IMR-90 (cell line): ENCODE results near the gene EP300.

Experiments
- CTCF ChIP-seq: conservative IDR thresholded peaks from 2 replicates; pipeline ENCODE4 v1.5.1; 2012; ENCODE audit warnings: mild to moderate bottlenecking, low read depth, low read length, improper control_type of control experiment
- FOS ChIP-seq: fragments of 150-350 bp; IDR thresholded peaks from 2 replicates; pipeline ENCODE4 v1.6.1; 2016; ENCODE audit warnings: low read depth, low read length
- MAZ ChIP-seq: IDR thresholded peaks from 2 replicates; pipeline ENCODE4 v1.6.1; 2012; ENCODE audit warnings: low read depth, mild to moderate bottlenecking, low read length, improper control_type of control experiment, moderate library complexity, borderline replicate concordance
- RAD21 ChIP-seq: IDR thresholded peaks from 2 replicates; pipeline ENCODE4 v1.6.1; 2012; ENCODE audit warnings: low read length, improper control_type of control experiment
- RFX5 ChIP-seq: IDR thresholded peaks from 2 replicates; pipeline ENCODE4 v1.8.0; 2012; ENCODE audit warnings: low read depth, mild to moderate bottlenecking, low read length, moderate library complexity
- SMC3 ChIP-seq: fragments of 150-350 bp; IDR thresholded peaks from 2 replicates; pipeline ENCODE4 v1.6.1; 2016; ENCODE audit warnings: low read depth, mild to moderate bottlenecking, antibody characterized with exemption, low read length, moderate library complexity
- USF2 ChIP-seq: fragments of 150-350 bp; IDR thresholded peaks from 2 replicates; pipeline ENCODE4 v1.6.1; 2017; ENCODE audit warnings: mild to moderate bottlenecking, antibody characterized with exemption, low read length, low read depth

GRCh38 chr22:41074061-41074460 lies 18.3 kb upstream of the EP300 start:
- no peak for TF ChIP-seq CTCF
- no peak for TF ChIP-seq MAZ
- TF ChIP-seq FOS, result no peak
- TF ChIP-seq RAD21, result no peak
- TF ChIP-seq RFX5, result no peak
- TF ChIP-seq USF2, result no peak
- no peak for TF ChIP-seq SMC3
